Measurements from ENCODE around the gene NOXRED1. TPM values are rescaled to one million over a fixed set of nuclear protein-coding genes. Genes with fewer than 3 reads are reported as not detected.

NOXRED1 gene
- total RNA-seq, 1 donor from 2014 or later: 0.14 TPM

DNA sequence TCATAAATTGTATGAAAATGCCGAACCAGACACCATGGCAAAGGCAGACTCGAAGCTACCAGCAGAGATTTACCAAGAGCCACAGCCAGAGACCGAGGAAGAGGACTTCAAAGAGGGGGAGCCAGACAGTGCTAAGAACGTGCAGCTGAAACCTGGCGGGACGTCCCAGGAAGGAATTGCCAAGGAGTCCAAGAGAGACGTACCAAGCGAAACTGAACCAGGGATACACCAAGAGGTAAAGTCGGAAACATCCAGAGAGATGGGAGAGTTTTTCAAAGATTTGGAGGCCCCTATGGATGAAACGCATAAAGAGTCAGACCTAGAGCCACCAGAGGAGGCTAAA lies 45.9 kb downstream of the NOXRED1 start:
- intact Hi-C loops (cut with micrococcal nuclease): no loop called here
- TF ChIP-seq, protein P1, sequence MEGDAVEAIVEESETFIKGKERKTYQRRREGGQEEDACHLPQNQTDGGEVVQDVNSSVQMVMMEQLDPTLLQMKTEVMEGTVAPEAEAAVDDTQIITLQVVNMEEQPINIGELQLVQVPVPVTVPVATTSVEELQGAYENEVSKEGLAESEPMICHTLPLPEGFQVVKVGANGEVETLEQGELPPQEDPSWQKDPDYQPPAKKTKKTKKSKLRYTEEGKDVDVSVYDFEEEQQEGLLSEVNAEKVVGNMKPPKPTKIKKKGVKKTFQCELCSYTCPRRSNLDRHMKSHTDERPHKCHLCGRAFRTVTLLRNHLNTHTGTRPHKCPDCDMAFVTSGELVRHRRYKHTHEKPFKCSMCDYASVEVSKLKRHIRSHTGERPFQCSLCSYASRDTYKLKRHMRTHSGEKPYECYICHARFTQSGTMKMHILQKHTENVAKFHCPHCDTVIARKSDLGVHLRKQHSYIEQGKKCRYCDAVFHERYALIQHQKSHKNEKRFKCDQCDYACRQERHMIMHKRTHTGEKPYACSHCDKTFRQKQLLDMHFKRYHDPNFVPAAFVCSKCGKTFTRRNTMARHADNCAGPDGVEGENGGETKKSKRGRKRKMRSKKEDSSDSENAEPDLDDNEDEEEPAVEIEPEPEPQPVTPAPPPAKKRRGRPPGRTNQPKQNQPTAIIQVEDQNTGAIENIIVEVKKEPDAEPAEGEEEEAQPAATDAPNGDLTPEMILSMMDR (IDR thresholded peaks at IDR 0.05; ENCODE audit: borderline replicate concordance): no peak
- H3K27me3 ChIP-seq (ENCODE audit: low read depth): no peaks in the 10 kb centered on the region
- DNase-seq: no peak
- H3K4me1 ChIP-seq: peaks cover 25% of the 10 kb centered on the region
- peak overlapping the region; percentile 91 for H3K4me3 ChIP-seq
- H3K27ac ChIP-seq (replicated peaks): peak overlapping the region; percentile 89
- no peaks in the 10 kb centered on the region for H3K36me3 ChIP-seq
- no peaks in the 10 kb centered on the region for H3K9me3 ChIP-seq (replicated peaks)

DNA sequence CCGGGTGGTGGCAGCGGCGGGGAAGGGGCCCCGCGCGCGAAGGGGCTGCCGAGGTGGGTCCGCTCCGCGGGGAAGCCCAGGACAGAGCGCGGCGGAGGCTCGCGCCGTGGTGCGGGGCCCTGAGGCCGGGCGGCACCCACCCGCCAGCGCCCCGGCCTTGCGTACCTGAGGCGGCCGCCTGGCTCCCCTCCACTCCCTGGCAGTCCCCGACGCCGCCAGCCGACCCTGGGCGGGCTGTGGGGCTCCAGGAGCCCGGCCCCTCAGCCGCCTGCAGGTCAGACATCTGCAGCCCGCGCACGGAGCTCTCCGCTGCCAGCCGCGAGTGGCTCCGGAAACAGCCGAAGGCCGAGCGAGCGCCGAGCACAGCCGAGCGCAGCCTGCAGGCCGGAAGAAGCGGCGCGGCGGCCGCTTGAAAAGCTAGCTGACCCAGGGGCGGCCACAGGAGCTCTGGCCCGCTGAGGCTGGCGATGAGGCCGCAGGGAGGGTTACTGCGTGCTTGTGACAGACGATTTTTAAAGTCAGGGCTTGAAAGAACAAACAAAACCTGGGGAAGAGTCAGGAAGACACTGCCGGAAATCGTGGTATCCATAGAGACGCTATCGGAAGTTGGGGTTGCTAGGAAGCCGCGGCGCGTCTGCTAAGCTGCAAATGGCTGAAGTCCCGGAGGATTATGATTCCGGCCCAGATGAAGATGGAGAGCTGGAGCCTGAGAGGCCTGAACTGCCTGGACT lies 46.4 kb downstream of the NOXRED1 start, which contains the start of the genes SAMD15 and TMED8:
Gene SAMD15 (plus strand): TSS at position 609 of the 731 bp plus-strand sequence. CDS start 40 bp downstream, at position 649.
Gene TMED8 (minus strand): TSS at position 324 of the 731 bp plus-strand sequence. CDS start 41 bp downstream, at position 283.
- Histone ChIP-seq H3K27me3 (ENCODE audit: low read depth) (no peaks in the 10 kb centered on the region), H3K4me3 (peak within 1 kb of the TSS; percentile 91), H3K27ac (replicated peaks) (peak within 1 kb of the TSS; percentile 89), H3K9me3 (replicated peaks) (no peaks in the 10 kb centered on the region), H3K36me3 (no peaks in the 10 kb centered on the region), H3K4me1 (peaks cover 28% of the 10 kb centered on the region)
- intact Hi-C loops (cut with micrococcal nuclease): no loop called here
- TF ChIP-seq, protein P1 (IDR thresholded peaks at IDR 0.05; ENCODE audit: borderline replicate concordance): peak; percentile 53
- peak; percentile 88 for DNase-seq

DNA sequence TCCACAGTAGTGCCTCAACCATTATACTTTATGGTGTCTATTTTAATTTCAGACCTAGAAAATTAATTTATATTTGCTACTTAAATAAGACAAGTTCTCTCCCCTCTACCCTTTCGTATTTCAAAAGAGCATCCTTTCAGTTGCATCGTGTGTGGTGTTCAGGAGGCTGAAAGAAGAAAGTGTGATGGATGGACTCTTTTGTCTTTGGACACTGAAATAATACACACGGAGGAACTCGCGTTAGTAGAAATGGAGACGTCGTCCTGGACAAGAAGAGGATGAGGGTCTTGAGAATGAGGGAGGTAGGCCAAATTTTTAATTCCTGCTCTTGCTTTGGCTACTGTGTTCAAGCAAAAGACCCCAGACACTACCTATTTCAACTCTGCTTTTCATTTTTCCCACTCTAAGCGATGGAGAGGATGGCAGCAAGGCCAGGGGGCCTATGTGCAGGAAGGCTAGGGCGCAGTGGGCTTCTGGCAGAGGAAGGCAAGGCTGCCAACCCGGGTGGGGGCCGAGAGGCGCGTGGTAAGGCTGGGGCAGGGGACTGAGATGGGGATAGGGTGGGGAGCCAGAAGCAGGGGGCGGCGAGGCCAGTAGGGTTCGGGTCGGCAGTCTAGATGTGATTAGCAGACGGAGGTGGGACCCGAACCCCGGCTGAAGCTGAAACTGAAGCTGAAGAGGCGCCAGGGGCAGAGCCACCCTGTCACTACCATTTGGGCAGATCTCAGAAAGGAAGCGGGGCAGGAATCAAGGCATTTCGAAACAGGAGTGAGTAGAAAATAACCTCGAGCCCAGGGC lies 47.2 kb downstream of the NOXRED1 start:
- Histone ChIP-seq H3K27me3 (ENCODE audit: low read depth) (no peaks in the 10 kb centered on the region), H3K9me3 (replicated peaks) (no peaks in the 10 kb centered on the region), H3K4me3 (peak overlapping the region; percentile 91), H3K27ac (replicated peaks) (peak overlapping the region; percentile 89), H3K36me3 (no peaks in the 10 kb centered on the region), H3K4me1 (peaks cover 28% of the 10 kb centered on the region)
- TF ChIP-seq, protein P1 (IDR thresholded peaks at IDR 0.05; ENCODE audit: borderline replicate concordance): no peak
- intact Hi-C loops (cut with micrococcal nuclease): no loop called here
- DNase-seq: peak; percentile 16

DNA sequence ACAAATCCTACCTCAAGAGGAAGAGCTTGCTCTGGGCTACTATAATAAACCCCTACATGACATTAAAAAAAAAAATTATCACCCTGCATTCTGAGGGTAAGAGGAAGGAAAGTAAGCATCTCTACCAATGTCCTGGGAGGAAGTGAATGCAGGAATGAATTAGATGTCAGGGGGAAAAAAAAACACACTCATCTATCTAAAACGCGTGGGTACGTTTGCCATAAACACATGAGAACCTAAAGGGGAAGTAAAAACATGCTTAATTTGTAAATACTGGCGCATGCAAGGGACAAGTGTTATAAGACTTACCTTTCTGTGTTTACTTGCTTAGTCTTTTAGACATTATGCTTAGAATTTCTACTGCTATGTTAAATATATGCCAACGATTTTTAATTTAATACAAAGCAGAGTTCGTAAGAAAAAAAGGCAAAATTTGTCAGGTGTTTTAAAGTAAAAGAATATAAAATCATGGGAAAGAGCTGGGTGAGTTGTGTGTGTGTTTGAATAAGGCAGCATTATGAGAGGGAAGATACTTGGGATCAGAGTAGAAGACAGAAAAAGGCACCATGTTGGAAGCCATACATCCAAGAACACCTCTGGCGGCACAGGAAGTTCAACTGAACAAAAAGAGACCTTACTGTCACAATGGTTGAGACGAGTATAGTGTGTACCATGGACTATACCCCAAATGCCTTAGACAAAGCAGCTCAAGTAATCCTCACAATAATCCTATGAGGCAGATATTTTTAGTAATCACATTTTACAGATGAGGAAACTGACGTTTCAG lies 48.0 kb downstream of the NOXRED1 start:
- H3K9me3 ChIP-seq (replicated peaks): no peaks in the 10 kb centered on the region
- H3K27ac ChIP-seq (replicated peaks): no peak overlapping the region
- H3K27me3 ChIP-seq (ENCODE audit: low read depth): no peaks in the 10 kb centered on the region
- peak overlapping the region; percentile 91 for H3K4me3 ChIP-seq
- no peak for DNase-seq
- TF ChIP-seq, protein P1 (IDR thresholded peaks at IDR 0.05; ENCODE audit: borderline replicate concordance): no peak
- intact Hi-C loops (cut with micrococcal nuclease): no loop called here
- H3K36me3 ChIP-seq: no peaks in the 10 kb centered on the region
- H3K4me1 ChIP-seq: peaks cover 28% of the 10 kb centered on the region

DNA sequence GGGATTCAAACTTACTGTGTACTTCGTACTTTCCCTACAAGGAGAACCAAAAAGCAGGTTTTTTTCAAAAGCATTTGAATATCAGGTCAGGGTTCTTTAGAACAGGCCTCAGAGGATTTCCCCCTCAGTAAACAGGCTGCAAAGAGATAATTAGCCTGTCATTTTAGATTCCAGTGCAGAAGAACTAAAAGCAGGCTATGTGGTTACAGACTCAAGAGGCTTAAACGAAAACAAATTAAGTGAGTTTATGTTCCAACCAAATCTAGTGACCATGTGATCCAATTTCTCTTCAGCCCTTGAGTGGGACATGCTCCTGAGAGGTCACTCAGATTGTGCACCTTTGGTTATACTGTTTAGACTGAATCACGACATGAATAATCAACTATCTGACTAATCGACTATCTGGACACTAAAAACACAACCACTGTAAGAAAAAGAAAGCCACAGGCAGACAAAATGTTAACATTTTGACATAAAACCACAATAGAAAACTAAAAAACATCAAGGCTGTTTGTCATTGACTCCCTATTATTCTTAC lies 51.0 kb downstream of the NOXRED1 start:
- no peak overlapping the region for H3K27ac ChIP-seq (replicated peaks)
- H3K9me3 ChIP-seq (replicated peaks): no peaks in the 10 kb centered on the region
- intact Hi-C loops (cut with micrococcal nuclease): no loop called here
- no peaks in the 10 kb centered on the region for H3K27me3 ChIP-seq (ENCODE audit: low read depth)
- H3K4me3 ChIP-seq: no peak overlapping the region
- peaks cover 29% of the 10 kb centered on the region for H3K4me1 ChIP-seq
- TF ChIP-seq, protein P1 (IDR thresholded peaks at IDR 0.05; ENCODE audit: borderline replicate concordance): no peak
- no peaks in the 10 kb centered on the region for H3K36me3 ChIP-seq
- DNase-seq: no peak

All from left ventricle myocardium inferior (tissue), 1 donor.